ENCODE results near the gene TEPSIN.

The TEPSIN gene

GRCh38 chr17:81250286-81251093 is 11.6 kb upstream of the TEPSIN start:
- DNase-seq (ENCODE audit: low read depth), result no peak

GRCh38 chr17:81249223-81250040 is 10.6 kb upstream of the TEPSIN start:
- DNase-seq (ENCODE audit: low read depth), result no peak

- DNase-seq (ENCODE audit: low read depth), result no peak
Observed at GRCh38 chr17:81248649-81249048, 9.8 kb upstream of the TEPSIN start.

GRCh38 chr17:81247339-81247990 is 8.6 kb upstream of the TEPSIN start:
- DNase-seq (ENCODE audit: low read depth), result no peak

- no peak for DNase-seq (ENCODE audit: low read depth)
Observed at GRCh38 chr17:81246679-81247338, 8.0 kb upstream of the TEPSIN start.

GRCh38 chr17:81246343-81246670 is 7.5 kb upstream of the TEPSIN start:
- DNase-seq (ENCODE audit: low read depth), result no peak

GRCh38 chr17:81245665-81246342 is 6.9 kb upstream of the TEPSIN start:
- DNase-seq (ENCODE audit: low read depth), result no peak

GRCh38 chr17:81245024-81245664 is 6.3 kb upstream of the TEPSIN start:
- DNase-seq (ENCODE audit: low read depth), result no peak

- no peak for DNase-seq (ENCODE audit: low read depth)
Observed at GRCh38 chr17:81244358-81245023, 5.6 kb upstream of the TEPSIN start.

- DNase-seq (ENCODE audit: low read depth), result no peak
Observed at GRCh38 chr17:81243333-81243664, 4.4 kb upstream of the TEPSIN start.

- DNase-seq (ENCODE audit: low read depth), result no peak
Observed at GRCh38 chr17:81242421-81243332, 3.8 kb upstream of the TEPSIN start.

GRCh38 chr17:81241648-81242420 is 3.0 kb upstream of the TEPSIN start:
- DNase-seq (ENCODE audit: low read depth), result peak; percentile 54

GRCh38 chr17:81241203-81241602 is 2.3 kb upstream of the TEPSIN start:
- DNase-seq (ENCODE audit: low read depth), result no peak

GRCh38 chr17:81240761-81241160 is 1.9 kb upstream of the TEPSIN start:
- no peak for DNase-seq (ENCODE audit: low read depth)

- no peak for DNase-seq (ENCODE audit: low read depth)
Observed at GRCh38 chr17:81239714-81240555, 1.1 kb upstream of the TEPSIN start.

- no peak for DNase-seq (ENCODE audit: low read depth)
Observed at GRCh38 chr17:81238490-81238814, 403 bp downstream of the TEPSIN start.

- no peak for DNase-seq (ENCODE audit: low read depth)
Observed at GRCh38 chr17:81237591-81238489, 1.0 kb downstream of the TEPSIN start.

Data from stimulated activated CD8-positive, alpha-beta memory T cell treated with anti-CD3 and anti-CD28 coated beads, Interleukin-7, amount 100 ng/mL, for 24 hours (primary cell).